Kidney (tissue), 14 donors: ENCODE data around the gene TMEM151A. TPM values are rescaled to one million over a fixed set of nuclear protein-coding genes. Genes with fewer than 3 reads are reported as not detected.

Experiments
- DNase-seq, 5 donors: peaks; one replicate each; pipeline ENCODE4 v3.0.0-alpha.2; 2013 to 2020
- FAIRE-seq: peaks from 2 replicates; lab custom pipeline; 2012; peaks lifted over from hg19 to GRCh38; lab: Jason Lieb, UNC
- H3K27ac ChIP-seq, 2 donors: one replicate each; pipeline ENCODE4 v1.7.0; 2013; ENCODE audit warnings: low read depth in 2 of 2, low read length in 2 of 2, inconsistent platforms in 1 of 2
- H3K27me3 ChIP-seq: one replicate; pipeline ENCODE4 v1.7.1; 2013; ENCODE audit warnings: low read length, inconsistent platforms; ENCODE audit not compliant: control insufficient read depth, insufficient read depth
- H3K36me3 ChIP-seq, 3 donors: one replicate each; pipeline versions ENCODE4 v1.7.0 to v1.7.1; 2013; ENCODE audit warnings: low read length in 3 of 3, control low read depth in 1 of 3, inconsistent platforms in 1 of 3; ENCODE audit not compliant: insufficient read depth in 3 of 3, control insufficient read depth in 2 of 3
- H3K4me1 ChIP-seq, 3 donors: one replicate each; pipeline versions ENCODE4 v1.7.0 to v1.7.1; 2013; ENCODE audit warnings: low read length in 3 of 3, inconsistent platforms in 1 of 3, low read depth in 1 of 3; ENCODE audit not compliant: control insufficient read depth in 2 of 3, insufficient read depth in 2 of 3
- H3K4me3 ChIP-seq, 3 donors: one replicate each; pipeline versions ENCODE4 v1.7.0 to v1.8.1; 2013; ENCODE audit warnings: low read length in 3 of 3, control low read depth in 1 of 3, inconsistent platforms in 1 of 3
- H3K9ac ChIP-seq, 3 donors: one replicate each; pipeline versions ENCODE4 v1.7.0 to v1.7.1; 2013; ENCODE audit warnings: low read length in 3 of 3, control low read depth in 1 of 3, inconsistent platforms in 1 of 3
- H3K9me3 ChIP-seq, 3 donors: one replicate each; pipeline versions ENCODE4 v1.7.0 to v1.7.1; 2013; ENCODE audit warnings: low read length in 3 of 3, control low read depth in 1 of 3, inconsistent platforms in 1 of 3; ENCODE audit not compliant: control insufficient read depth in 2 of 3, insufficient read depth in 1 of 3
- CTCF ChIP-seq: IDR thresholded peaks from 3 replicates; pipeline ENCODE4 v1.5.1; 2012; ENCODE audit warnings: mild to moderate bottlenecking, moderate library complexity, borderline replicate concordance; ENCODE audit not compliant: insufficient read depth; ENCODE audit errors: extremely low read depth
- intact Hi-C: fragments of 100-400 bp; cut with DNase I; formaldehyde crosslinking; loops from one replicate; pipeline ENCODE4 v1.11.1; 2022
- polyA plus RNA-seq: library from polyadenylated mRNA; stranded (reverse); fragments of 350-450 nt; fragmentation: Illumina TruSeq; extraction: RNeasy Lipid Tissue Mini Kit (QIAGEN cat#74804); gene quantifications from one replicate; pipeline ENCODE4 v1.2.3, GENCODE V29; 2014; ENCODE audit warnings: low read depth, low replicate concordance; ENCODE audit not compliant: insufficient read depth
- total RNA-seq: library from RNA; stranded (reverse); fragmentation: NEBNext Ultra II Directional; extraction: Animal tissue kit (Norgen Biotek cat#: 25700); gene quantifications from one replicate; pipeline ENCODE4 v1.2.1, GENCODE V29; 2021
- donor health status: control.
- donor health status: control.
- donor health status: control.
- donor health status: control.
- donor health status: control.
- donor health status: DM: yes; HTN: yes; CAD: no.
- donor health status: Normal renal cell carcinoma (clear cell type).

The TMEM151A gene
- total and polyA plus RNA-seq, 2 donors from 2014 or later: 0.19 TPM; not detected in 1

- no peaks in the 10 kb centered on the region for H3K27me3 ChIP-seq
- H3K9me3 ChIP-seq: no peaks in the 10 kb centered on the region
- H3K27ac ChIP-seq: peak overlapping the region; percentile 57 to 84
- no peak for TF ChIP-seq CTCF
- intact Hi-C loops: no loop called here
- H3K4me3 ChIP-seq: peak overlapping the region; percentile 28 to 82 (median 63)
- peaks cover 0 to 12% (median 2%) of the 10 kb centered on the region in 3 donors for H3K4me1 ChIP-seq
- peak in 4 of 5 donors; percentile 73 to 94 (median 84) for DNase-seq
- no peaks in the 10 kb centered on the region for H3K36me3 ChIP-seq
- no peak for FAIRE-seq
- H3K9ac ChIP-seq: peak overlapping the region in 2 of 3 donors; percentile 33 to 65
Observed at GRCh38 chr11:66313321-66314185, 21.9 kb downstream of the TMEM151A start.

GRCh38 chr11:66314186-66314501, 22.4 kb downstream of the TMEM151A start:
- no peak for FAIRE-seq
- Histone ChIP-seq H3K27ac (peak overlapping the region; percentile 57 to 59), H3K4me3 (peak overlapping the region in 2 of 3 donors; percentile 44 to 63), H3K9ac (peak overlapping the region in 2 of 3 donors; percentile 17 to 33), H3K27me3 (no peaks in the 10 kb centered on the region), H3K4me1 (peaks cover 0 to 16% (median 3%) of the 10 kb centered on the region in 3 donors), H3K9me3 (no peaks in the 10 kb centered on the region), H3K36me3 (no peaks in the 10 kb centered on the region)
- intact Hi-C loops: no loop called here
- no peak for DNase-seq
- no peak for TF ChIP-seq CTCF

- Histone ChIP-seq H3K36me3 (no peaks in the 10 kb centered on the region), H3K27me3 (no peaks in the 10 kb centered on the region), H3K9me3 (no peaks in the 10 kb centered on the region), H3K27ac (peak overlapping the region in 1 of 2 donors; percentile 22), H3K9ac (peak overlapping the region in 1 of 3 donors; percentile 17), H3K4me1 (peaks cover 0 to 16% (median 3%) of the 10 kb centered on the region in 3 donors), H3K4me3 (peak overlapping the region in 2 of 3 donors; percentile 53 to 68)
- TF ChIP-seq CTCF: no peak
- intact Hi-C loops: no loop called here
- FAIRE-seq: no peak
- DNase-seq: peak in 2 of 5 donors; percentile 60 to 73
Observed at GRCh38 chr11:66314561-66315497, 23.1 kb downstream of the TMEM151A start.
